GM12878 (cell line): ENCODE results near the gene PLEKHA6. TPM values are rescaled to one million over a fixed set of nuclear protein-coding genes. Genes with fewer than 3 reads are reported as not detected.

Experiments
- BACH1 ChIP-seq: fragments of 450-650 bp; IDR thresholded peaks from 2 replicates; pipeline ENCODE4 v1.6.1; 2017; ENCODE audit warnings: mild to moderate bottlenecking, borderline replicate concordance
- BMI1 ChIP-seq: fragments of 450-650 bp; IDR thresholded peaks from 2 replicates; pipeline ENCODE4 v1.6.1; 2016; ENCODE audit warnings: mild to moderate bottlenecking, moderate library complexity, borderline replicate concordance
- CBX5 ChIP-seq: sonication (generic); IDR thresholded peaks from 2 replicates; pipeline ENCODE4 v1.6.1; 2016; ENCODE audit warnings: low read depth, moderate library complexity, mild to moderate bottlenecking, inconsistent platforms
- CHD2 ChIP-seq: IDR thresholded peaks from 2 replicates; pipeline ENCODE4 v1.6.1; 2011; ENCODE audit warnings: low read depth, low read length, improper control_type of control experiment, borderline replicate concordance
- CHD4 ChIP-seq: fragments of 200-600 bp; sonication (generic); IDR thresholded peaks from 2 replicates; pipeline ENCODE4 v1.6.1; 2016; ENCODE audit warnings: mild to moderate bottlenecking
- CREM ChIP-seq: IDR thresholded peaks from 2 replicates; pipeline ENCODE4 v1.6.1; 2014; ENCODE audit warnings: antibody characterized with exemption, low read depth
- DPF2 ChIP-seq: fragments of 450-650 bp; IDR thresholded peaks from 2 replicates; pipeline ENCODE4 v1.6.1; 2017; ENCODE audit warnings: mild to moderate bottlenecking
- EED ChIP-seq: sonication (generic); IDR thresholded peaks from 2 replicates; pipeline ENCODE4 v1.6.1; 2016; ENCODE audit warnings: antibody characterized with exemption, low read depth
- ETV6 ChIP-seq, 2 experiments: fragments of 450-650 bp in 1 of 2; IDR thresholded peaks in 1 of 2; conservative IDR thresholded peaks in 1 of 2; 2 replicates each; pipeline ENCODE4 v1.6.1; 2014; ENCODE audit warnings: antibody characterized with exemption in 1 of 2, borderline replicate concordance in 1 of 2, low read depth in 1 of 2, mild to moderate bottlenecking in 1 of 2, moderate library complexity in 1 of 2
- EZH2 ChIP-seq: IDR thresholded peaks from 2 replicates; pipeline ENCODE4 v1.6.1; 2012; ENCODE audit warnings: low read depth, mild to moderate bottlenecking, control low read depth, inconsistent platforms, low read length, borderline replicate concordance; ENCODE audit not compliant: control insufficient read depth
- HDGF ChIP-seq: fragments of 450-650 bp; IDR thresholded peaks from 2 replicates; pipeline ENCODE4 v1.6.1; 2016; ENCODE audit warnings: antibody characterized with exemption
- MXI1 ChIP-seq: fragments of 150-350 bp; IDR thresholded peaks from 2 replicates; pipeline ENCODE4 v1.6.1; 2011; ENCODE audit warnings: low read depth, mild to moderate bottlenecking, inconsistent platforms, low read length, improper control_type of control experiment
- NBN ChIP-seq: fragments of 450-650 bp; IDR thresholded peaks from 2 replicates; pipeline ENCODE4 v1.6.1; 2016
- PML ChIP-seq: IDR thresholded peaks from 2 replicates; pipeline ENCODE4 v1.6.1; 2012; ENCODE audit warnings: low read length, inconsistent platforms
- POLR2AphosphoS2 ChIP-seq: IDR thresholded peaks from 2 replicates; pipeline ENCODE4 v1.6.1; 2011; ENCODE audit warnings: low read depth, mild to moderate bottlenecking, low read length, improper control_type of control experiment, moderate library complexity
- SMC3 ChIP-seq: IDR thresholded peaks from 2 replicates; pipeline ENCODE4 v1.6.1; 2011; ENCODE audit warnings: low read length, improper control_type of control experiment, borderline replicate concordance
- SP1 ChIP-seq: IDR thresholded peaks from one replicate; pipeline ENCODE4 v1.6.1; 2011; ENCODE audit warnings: low read depth, low read length
- SREBF2 ChIP-seq: IDR thresholded peaks from 2 replicates; pipeline ENCODE4 v1.6.1; 2012; ENCODE audit warnings: mild to moderate bottlenecking, low read length
- STAT3 ChIP-seq: IDR thresholded peaks from 2 replicates; pipeline ENCODE4 v1.6.1; 2011; ENCODE audit warnings: low read depth, low read length, improper control_type of control experiment
- SUPT20H ChIP-seq: IDR thresholded peaks from 2 replicates; pipeline ENCODE4 v1.6.1; 2011; ENCODE audit warnings: low read depth, mild to moderate bottlenecking, low read length, moderate library complexity, borderline replicate concordance; ENCODE audit not compliant: control insufficient read depth
- YY1 ChIP-seq: IDR thresholded peaks from 2 replicates; pipeline ENCODE4 v1.6.1; 2011; ENCODE audit warnings: low read depth, mild to moderate bottlenecking, low read length
- polyA plus RNA-seq, 11 experiments: library from polyadenylated mRNA; depleted of rRNA in 4 of 11; unstranded in 6 of 11; stranded (reverse) in 5 of 11; fragments of >200 nt; fragmentation: Nextera tagmentation in 4 of 11; fragmentation: Illumina TruSeq in 1 of 11; extraction: Ambion mirVana in 4 of 11; extraction: Trizol in 1 of 11; gene quantifications; 1 replicate in 1 of 11; 2 replicates in 10 of 11; pipeline versions ENCODE4 v1.2.1 to v1.2.3, GENCODE V29; 2011 to 2016; ENCODE audit warnings: inconsistent platforms in 2 of 11, missing spikeins in 2 of 11, low read depth in 1 of 11
- total RNA-seq, 4 experiments: library from RNA; depleted of rRNA in 3 of 4; stranded (reverse); fragments of >200 nt in 3 of 4; fragmentation: Illumina TruSeq in 1 of 4; extraction: Trizol in 1 of 4; gene quantifications; 2 replicates each; pipeline versions ENCODE4 v1.2.1 to v1.2.3, GENCODE V29; 2013 to 2021
- TF ChIP-seq, protein P1 (sequence below): IDR thresholded peaks from 2 replicates; pipeline ENCODE4 v1.6.1; 2012; ENCODE audit warnings: low read depth, low read length, improper control_type of control experiment
- TF ChIP-seq, protein P2 (sequence below): IDR thresholded peaks from 2 replicates; pipeline ENCODE4 v1.6.1; 2011; ENCODE audit warnings: low read depth, low read length, improper control_type of control experiment, borderline replicate concordance
- TF ChIP-seq, protein P3 (sequence below): fragments of 450-650 bp; IDR thresholded peaks from 2 replicates; pipeline ENCODE4 v1.6.1; 2017; ENCODE audit warnings: mild to moderate bottlenecking
- TF ChIP-seq, protein P4 (sequence below): fragments of 450-650 bp; IDR thresholded peaks from 2 replicates; pipeline ENCODE4 v1.6.1; 2017; ENCODE audit warnings: antibody characterized with exemption, mild to moderate bottlenecking, moderate library complexity

Gene PLEKHA6
- total and polyA plus RNA-seq, 10 of the 15 experiments (the other 5 are each of a cell fraction or from before 2014, with no cell fraction given): 0.04 to 0.81 (median 0.19) TPM; not detected in 4

DNA sequence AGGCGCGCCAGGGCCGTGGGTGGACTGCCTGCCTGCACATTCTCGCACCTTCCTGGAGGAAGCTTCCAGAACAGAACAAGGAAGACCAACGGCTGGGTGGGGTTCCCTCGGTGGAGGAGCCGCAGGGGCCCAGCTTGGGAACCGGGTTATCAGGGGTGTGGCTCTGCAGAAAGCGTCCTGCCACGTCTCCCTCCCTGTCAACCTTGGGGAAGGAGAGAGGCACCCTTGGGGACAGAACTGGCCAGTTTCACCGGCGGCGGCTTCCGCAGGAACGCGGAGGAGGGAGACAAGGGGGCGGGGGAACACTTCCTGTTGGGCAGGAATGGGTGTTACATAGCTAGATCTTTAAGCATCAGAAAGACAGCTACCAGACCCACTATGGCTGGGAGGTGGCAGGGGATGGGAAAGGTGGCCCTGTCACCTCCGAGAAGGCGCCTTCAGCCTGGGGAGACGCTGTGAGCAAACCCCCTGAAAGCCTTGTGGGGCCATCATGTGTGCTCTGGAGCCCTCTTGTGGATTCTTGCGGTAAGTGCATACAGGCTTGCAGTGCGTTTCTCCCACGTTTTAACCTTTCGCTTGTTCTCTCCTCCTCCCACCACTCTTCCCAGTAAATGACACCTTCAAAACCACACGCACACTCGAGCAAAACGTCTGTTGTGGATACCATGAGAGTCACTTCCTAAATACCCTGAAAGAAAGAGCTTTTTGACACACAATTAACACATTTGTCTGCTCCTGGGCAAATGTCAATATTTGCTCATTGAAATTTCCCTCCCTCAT is 3.8 kb upstream of the PLEKHA6 start (continued):
- TF ChIP-seq, protein P1, sequence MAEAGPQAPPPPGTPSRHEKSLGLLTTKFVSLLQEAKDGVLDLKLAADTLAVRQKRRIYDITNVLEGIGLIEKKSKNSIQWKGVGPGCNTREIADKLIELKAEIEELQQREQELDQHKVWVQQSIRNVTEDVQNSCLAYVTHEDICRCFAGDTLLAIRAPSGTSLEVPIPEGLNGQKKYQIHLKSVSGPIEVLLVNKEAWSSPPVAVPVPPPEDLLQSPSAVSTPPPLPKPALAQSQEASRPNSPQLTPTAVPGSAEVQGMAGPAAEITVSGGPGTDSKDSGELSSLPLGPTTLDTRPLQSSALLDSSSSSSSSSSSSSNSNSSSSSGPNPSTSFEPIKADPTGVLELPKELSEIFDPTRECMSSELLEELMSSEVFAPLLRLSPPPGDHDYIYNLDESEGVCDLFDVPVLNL: no peak
- TF ChIP-seq EED: no peak
- TF ChIP-seq BMI1: no peak; the same call in 1 of the 2 replicates
- TF ChIP-seq BACH1: peak; percentile 46; the same call in 1 of the 2 replicates
- TF ChIP-seq PML: no peak
- no peak for TF ChIP-seq STAT3
- TF ChIP-seq CBX5: no peak
- no peak for TF ChIP-seq SREBF2
- TF ChIP-seq SUPT20H: no peak
- TF ChIP-seq ETV6 (conservative IDR thresholded peaks at IDR 0.05 in 1 of 2, IDR thresholded peaks at IDR 0.05 in 1 of 2; ENCODE audit: borderline replicate concordance in 1 of 2, low read depth in 1 of 2): peak in 1 of 2 experiments; percentile 76; a peak in 1 of 4 replicates
- TF ChIP-seq SMC3: peak; percentile 87
- TF ChIP-seq, protein P2, sequence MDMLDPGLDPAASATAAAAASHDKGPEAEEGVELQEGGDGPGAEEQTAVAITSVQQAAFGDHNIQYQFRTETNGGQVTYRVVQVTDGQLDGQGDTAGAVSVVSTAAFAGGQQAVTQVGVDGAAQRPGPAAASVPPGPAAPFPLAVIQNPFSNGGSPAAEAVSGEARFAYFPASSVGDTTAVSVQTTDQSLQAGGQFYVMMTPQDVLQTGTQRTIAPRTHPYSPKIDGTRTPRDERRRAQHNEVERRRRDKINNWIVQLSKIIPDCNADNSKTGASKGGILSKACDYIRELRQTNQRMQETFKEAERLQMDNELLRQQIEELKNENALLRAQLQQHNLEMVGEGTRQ: no peak
- no peak; the same call in 1 of the 2 replicates for TF ChIP-seq DPF2
- no peak for TF ChIP-seq MXI1
- TF ChIP-seq, protein P3, sequence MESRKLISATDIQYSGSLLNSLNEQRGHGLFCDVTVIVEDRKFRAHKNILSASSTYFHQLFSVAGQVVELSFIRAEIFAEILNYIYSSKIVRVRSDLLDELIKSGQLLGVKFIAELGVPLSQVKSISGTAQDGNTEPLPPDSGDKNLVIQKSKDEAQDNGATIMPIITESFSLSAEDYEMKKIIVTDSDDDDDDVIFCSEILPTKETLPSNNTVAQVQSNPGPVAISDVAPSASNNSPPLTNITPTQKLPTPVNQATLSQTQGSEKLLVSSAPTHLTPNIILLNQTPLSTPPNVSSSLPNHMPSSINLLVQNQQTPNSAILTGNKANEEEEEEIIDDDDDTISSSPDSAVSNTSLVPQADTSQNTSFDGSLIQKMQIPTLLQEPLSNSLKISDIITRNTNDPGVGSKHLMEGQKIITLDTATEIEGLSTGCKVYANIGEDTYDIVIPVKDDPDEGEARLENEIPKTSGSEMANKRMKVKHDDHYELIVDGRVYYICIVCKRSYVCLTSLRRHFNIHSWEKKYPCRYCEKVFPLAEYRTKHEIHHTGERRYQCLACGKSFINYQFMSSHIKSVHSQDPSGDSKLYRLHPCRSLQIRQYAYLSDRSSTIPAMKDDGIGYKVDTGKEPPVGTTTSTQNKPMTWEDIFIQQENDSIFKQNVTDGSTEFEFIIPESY: no peak
- TF ChIP-seq CHD2: no peak
- TF ChIP-seq, protein P4, sequence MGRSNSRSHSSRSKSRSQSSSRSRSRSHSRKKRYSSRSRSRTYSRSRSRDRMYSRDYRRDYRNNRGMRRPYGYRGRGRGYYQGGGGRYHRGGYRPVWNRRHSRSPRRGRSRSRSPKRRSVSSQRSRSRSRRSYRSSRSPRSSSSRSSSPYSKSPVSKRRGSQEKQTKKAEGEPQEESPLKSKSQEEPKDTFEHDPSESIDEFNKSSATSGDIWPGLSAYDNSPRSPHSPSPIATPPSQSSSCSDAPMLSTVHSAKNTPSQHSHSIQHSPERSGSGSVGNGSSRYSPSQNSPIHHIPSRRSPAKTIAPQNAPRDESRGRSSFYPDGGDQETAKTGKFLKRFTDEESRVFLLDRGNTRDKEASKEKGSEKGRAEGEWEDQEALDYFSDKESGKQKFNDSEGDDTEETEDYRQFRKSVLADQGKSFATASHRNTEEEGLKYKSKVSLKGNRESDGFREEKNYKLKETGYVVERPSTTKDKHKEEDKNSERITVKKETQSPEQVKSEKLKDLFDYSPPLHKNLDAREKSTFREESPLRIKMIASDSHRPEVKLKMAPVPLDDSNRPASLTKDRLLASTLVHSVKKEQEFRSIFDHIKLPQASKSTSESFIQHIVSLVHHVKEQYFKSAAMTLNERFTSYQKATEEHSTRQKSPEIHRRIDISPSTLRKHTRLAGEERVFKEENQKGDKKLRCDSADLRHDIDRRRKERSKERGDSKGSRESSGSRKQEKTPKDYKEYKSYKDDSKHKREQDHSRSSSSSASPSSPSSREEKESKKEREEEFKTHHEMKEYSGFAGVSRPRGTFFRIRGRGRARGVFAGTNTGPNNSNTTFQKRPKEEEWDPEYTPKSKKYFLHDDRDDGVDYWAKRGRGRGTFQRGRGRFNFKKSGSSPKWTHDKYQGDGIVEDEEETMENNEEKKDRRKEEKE: no peak
- no peak for TF ChIP-seq CREM
- peak; percentile 85; the same call in 1 of the 2 replicates for TF ChIP-seq HDGF
- TF ChIP-seq CHD4: no peak
- TF ChIP-seq EZH2: no peak
- no peak for TF ChIP-seq POLR2AphosphoS2
- peak; percentile 72 for TF ChIP-seq YY1
- peak; percentile 77; the same call in 1 of the 2 replicates for TF ChIP-seq NBN
- peak; percentile 21 for TF ChIP-seq SP1
